Measurements from ENCODE around the gene UNC93A.
"Not testable (repeated sequence)": the region's sequence is repeated elsewhere in the genome, so short reads cannot be mapped to it uniquely, and the experiment has no call there.

The UNC93A gene

DNA sequence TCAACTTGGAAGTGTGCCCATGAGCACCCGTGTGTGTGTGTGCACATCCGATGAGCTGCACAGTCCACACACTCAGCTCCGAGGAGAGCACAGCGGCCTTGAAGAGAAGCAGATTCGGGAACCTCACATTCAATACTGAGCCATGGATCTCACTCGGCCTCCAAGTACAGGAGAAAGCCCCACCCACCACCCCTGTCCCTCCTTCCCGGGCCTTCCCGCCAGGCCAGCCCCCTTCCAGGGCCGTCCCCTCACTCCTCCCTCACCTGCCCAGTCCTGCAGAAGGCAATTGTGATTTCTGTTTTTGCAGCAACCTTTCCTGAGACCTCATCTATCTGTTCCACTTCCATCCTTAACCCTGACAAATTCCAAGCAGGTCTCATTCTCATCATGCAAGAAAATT lies 30.1 kb downstream of the UNC93A start:
- H3K27ac ChIP-seq (ENCODE audit: insufficient read depth in 1 of 2, low read depth in 1 of 2, low read length in 2 of 2, poor library complexity in 1 of 2, severe bottlenecking in 2 of 2); H3K4me1 ChIP-seq (ENCODE audit: control extremely low read depth in 1 of 4, control insufficient read depth in 4 of 4, insufficient read depth in 4 of 4, low read length in 3 of 4); H3K4me3 ChIP-seq (ENCODE audit: control insufficient read depth in 1 of 7, extremely low read depth in 1 of 7, insufficient read depth in 4 of 7, low read depth in 2 of 7, low read length in 6 of 7); DNase-seq; CTCF ChIA-PET; POLR2A ChIA-PET; H3K27me3 ChIP-seq (replicated peaks in 2 of 5; ENCODE audit: control insufficient read depth in 4 of 5, insufficient read depth in 5 of 5, low read length in 4 of 5); H3K36me3 ChIP-seq (ENCODE audit: control insufficient read depth in 4 of 4, insufficient read depth in 4 of 4, low read length in 3 of 4); H3K9me3 ChIP-seq (ENCODE audit: control extremely low read depth in 1 of 5, control insufficient read depth in 4 of 5, insufficient read depth in 2 of 5, low read depth in 1 of 5, low read length in 4 of 5): not testable (repeated sequence)
- 96% methylated on average over 5 of the region's 9 CpGs for WGBS (ENCODE audit: insufficient coverage)

GRCh38 chr6:167323111-167323510 lies 32.0 kb downstream of the UNC93A start:
- Histone ChIP-seq H3K27me3 (replicated peaks in 2 of 5; ENCODE audit: control insufficient read depth in 4 of 5, insufficient read depth in 5 of 5, low read length in 4 of 5) (peaks cover 0 to 3% (median 0%) of the 10 kb centered on the region in 5 experiments), H3K4me1 (ENCODE audit: control extremely low read depth in 1 of 4, control insufficient read depth in 4 of 4, insufficient read depth in 4 of 4, low read length in 3 of 4) (no peaks in the 10 kb centered on the region), H3K9me3 (ENCODE audit: control extremely low read depth in 1 of 5, control insufficient read depth in 4 of 5, insufficient read depth in 2 of 5, low read depth in 1 of 5, low read length in 4 of 5) (no peaks in the 10 kb centered on the region), H3K4me3 (ENCODE audit: control insufficient read depth in 1 of 7, extremely low read depth in 1 of 7, insufficient read depth in 4 of 7, low read depth in 2 of 7, low read length in 6 of 7) (no peak overlapping the region), H3K36me3 (ENCODE audit: control insufficient read depth in 4 of 4, insufficient read depth in 4 of 4, low read length in 3 of 4) (no peaks in the 10 kb centered on the region), H3K27ac (ENCODE audit: insufficient read depth in 1 of 2, low read depth in 1 of 2, low read length in 2 of 2, poor library complexity in 1 of 2, severe bottlenecking in 2 of 2) (no peak overlapping the region)
- ChIA-PET POLR2A (no interaction called here), CTCF (no interaction called here)
- DNase-seq: no peak
- 99% methylated on average over 7 of the region's 7 CpGs for WGBS (ENCODE audit: insufficient coverage)

GRCh38 chr6:167324111-167324510 lies 33.0 kb downstream of the UNC93A start:
- CTCF ChIA-PET: no interaction called here

DNA sequence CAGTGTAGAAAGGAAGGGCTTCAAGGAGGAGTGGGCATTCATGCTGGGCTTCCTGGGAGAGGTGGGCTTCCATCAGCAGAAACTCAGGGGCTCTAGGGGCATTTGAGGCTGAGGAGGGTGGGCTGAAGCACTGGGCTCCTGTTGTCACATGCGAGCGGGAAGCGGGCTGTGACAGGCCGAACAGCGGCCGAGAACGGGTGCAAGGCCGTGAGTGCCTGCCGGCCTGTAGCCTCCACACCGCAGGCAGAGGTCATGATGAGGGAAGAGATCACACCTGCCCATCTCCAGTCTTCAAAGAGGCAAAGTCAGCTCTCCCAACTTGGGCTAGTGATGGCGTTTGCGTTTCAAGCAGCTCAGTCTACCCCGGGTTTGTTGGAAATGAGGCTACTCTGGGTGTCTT lies 34.7 kb downstream of the UNC93A start:
- H3K27ac ChIP-seq (ENCODE audit: insufficient read depth in 1 of 2, low read depth in 1 of 2, low read length in 2 of 2, poor library complexity in 1 of 2, severe bottlenecking in 2 of 2): no peak overlapping the region
- DNase-seq: no peak
- peaks cover 0 to 3% (median 0%) of the 10 kb centered on the region in 5 experiments for H3K27me3 ChIP-seq (replicated peaks in 2 of 5; ENCODE audit: control insufficient read depth in 4 of 5, insufficient read depth in 5 of 5, low read length in 4 of 5)
- H3K9me3 ChIP-seq (ENCODE audit: control extremely low read depth in 1 of 5, control insufficient read depth in 4 of 5, insufficient read depth in 2 of 5, low read depth in 1 of 5, low read length in 4 of 5): no peaks in the 10 kb centered on the region
- no peaks in the 10 kb centered on the region for H3K4me1 ChIP-seq (ENCODE audit: control extremely low read depth in 1 of 4, control insufficient read depth in 4 of 4, insufficient read depth in 4 of 4, low read length in 3 of 4)
- ChIA-PET CTCF (no interaction called here), POLR2A (interaction anchor here (0.6 kb wide), 1 partner anchor 342 kb away, joined by 3 read pairs; no protein-coding TSS in a partner anchor)
- 99% methylated on average over 13 of the region's 13 CpGs for WGBS (ENCODE audit: insufficient coverage)
- no peak overlapping the region for H3K4me3 ChIP-seq (ENCODE audit: control insufficient read depth in 1 of 7, extremely low read depth in 1 of 7, insufficient read depth in 4 of 7, low read depth in 2 of 7, low read length in 6 of 7)
- no peaks in the 10 kb centered on the region for H3K36me3 ChIP-seq (ENCODE audit: control insufficient read depth in 4 of 4, insufficient read depth in 4 of 4, low read length in 3 of 4)

More at GRCh38 chr6:167324111-167324510, 33.0 kb downstream of the UNC93A start:
- H3K4me1 ChIP-seq (ENCODE audit: control extremely low read depth in 1 of 4, control insufficient read depth in 4 of 4, insufficient read depth in 4 of 4, low read length in 3 of 4): no peaks in the 10 kb centered on the region
- POLR2A ChIA-PET: no interaction called here
- no peak for DNase-seq
- no peaks in the 10 kb centered on the region for H3K9me3 ChIP-seq (ENCODE audit: control extremely low read depth in 1 of 5, control insufficient read depth in 4 of 5, insufficient read depth in 2 of 5, low read depth in 1 of 5, low read length in 4 of 5)
- H3K27me3 ChIP-seq (replicated peaks in 2 of 5; ENCODE audit: control insufficient read depth in 4 of 5, insufficient read depth in 5 of 5, low read length in 4 of 5): peaks cover 0 to 3% (median 0%) of the 10 kb centered on the region in 5 experiments
- no peak overlapping the region for H3K27ac ChIP-seq (ENCODE audit: insufficient read depth in 1 of 2, low read depth in 1 of 2, low read length in 2 of 2, poor library complexity in 1 of 2, severe bottlenecking in 2 of 2)
- no peak overlapping the region for H3K4me3 ChIP-seq (ENCODE audit: control insufficient read depth in 1 of 7, extremely low read depth in 1 of 7, insufficient read depth in 4 of 7, low read depth in 2 of 7, low read length in 6 of 7)
- WGBS (ENCODE audit: insufficient coverage): 97% methylated on average over 9 of the region's 10 CpGs
- no peaks in the 10 kb centered on the region for H3K36me3 ChIP-seq (ENCODE audit: control insufficient read depth in 4 of 4, insufficient read depth in 4 of 4, low read length in 3 of 4)

DNA sequence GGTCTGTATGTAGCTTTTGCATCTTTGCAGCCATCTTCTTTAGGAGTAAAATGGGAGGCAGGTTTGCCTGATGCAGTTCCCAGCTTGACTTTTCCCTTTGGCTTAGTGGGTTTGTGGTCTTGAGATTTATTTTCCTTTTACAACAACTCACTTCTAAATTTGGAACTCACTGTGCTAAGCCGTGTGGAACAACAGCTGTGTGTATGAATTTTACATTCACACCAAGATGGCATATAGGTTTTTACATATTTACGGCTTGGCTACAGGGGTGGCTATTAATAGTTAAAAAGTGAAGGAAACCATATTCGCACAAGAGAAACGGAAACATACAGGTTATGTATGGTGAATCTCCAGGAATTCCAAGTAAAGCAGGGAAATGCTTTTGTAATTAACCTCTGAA lies 36.3 kb downstream of the UNC93A start:
- 44% methylated on average over 3 of the region's 4 CpGs for WGBS (ENCODE audit: insufficient coverage)
- Histone ChIP-seq H3K27me3 (replicated peaks in 2 of 5; ENCODE audit: control insufficient read depth in 4 of 5, insufficient read depth in 5 of 5, low read length in 4 of 5) (peaks cover 0 to 5% (median 0%) of the 10 kb centered on the region in 5 experiments), H3K27ac (ENCODE audit: insufficient read depth in 1 of 2, low read depth in 1 of 2, low read length in 2 of 2, poor library complexity in 1 of 2, severe bottlenecking in 2 of 2) (no peak overlapping the region), H3K4me1 (ENCODE audit: control extremely low read depth in 1 of 4, control insufficient read depth in 4 of 4, insufficient read depth in 4 of 4, low read length in 3 of 4) (no peaks in the 10 kb centered on the region), H3K4me3 (ENCODE audit: control insufficient read depth in 1 of 7, extremely low read depth in 1 of 7, insufficient read depth in 4 of 7, low read depth in 2 of 7, low read length in 6 of 7) (no peak overlapping the region), H3K36me3 (ENCODE audit: control insufficient read depth in 4 of 4, insufficient read depth in 4 of 4, low read length in 3 of 4) (no peaks in the 10 kb centered on the region), H3K9me3 (ENCODE audit: control extremely low read depth in 1 of 5, control insufficient read depth in 4 of 5, insufficient read depth in 2 of 5, low read depth in 1 of 5, low read length in 4 of 5) (no peaks in the 10 kb centered on the region)
- DNase-seq: no peak
- ChIA-PET CTCF (no interaction called here), POLR2A (no interaction called here)

DNA sequence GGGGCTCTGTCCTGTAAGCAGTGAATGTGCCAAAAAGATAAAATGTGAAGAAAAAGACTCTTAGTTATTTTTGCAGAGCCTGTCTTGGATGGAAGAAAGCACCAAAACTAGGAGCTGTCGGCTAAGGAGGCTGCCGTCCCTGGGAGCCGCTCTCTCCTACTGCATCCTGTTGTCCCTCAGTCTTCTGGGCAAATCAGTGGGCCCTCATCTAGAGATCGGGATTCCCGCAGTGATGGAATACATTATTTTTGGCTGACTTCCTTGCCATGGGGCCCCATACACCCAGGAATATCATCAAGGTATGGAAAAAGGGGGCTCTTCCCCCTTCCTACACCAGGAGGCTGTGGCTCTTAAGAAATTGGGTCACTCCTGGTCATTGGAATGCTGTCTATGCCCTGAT lies 37.0 kb downstream of the UNC93A start:
- 94% methylated on average over 5 of the region's 5 CpGs for WGBS (ENCODE audit: insufficient coverage)
- no peak overlapping the region for H3K27ac ChIP-seq (ENCODE audit: insufficient read depth in 1 of 2, low read depth in 1 of 2, low read length in 2 of 2, poor library complexity in 1 of 2, severe bottlenecking in 2 of 2)
- CTCF ChIA-PET: interaction anchor here (0.9 kb wide), 1 partner anchor 11 kb away, joined by 3 read pairs; no protein-coding TSS in a partner anchor
- DNase-seq: no peak
- H3K9me3 ChIP-seq (ENCODE audit: control extremely low read depth in 1 of 5, control insufficient read depth in 4 of 5, insufficient read depth in 2 of 5, low read depth in 1 of 5, low read length in 4 of 5): no peaks in the 10 kb centered on the region
- POLR2A ChIA-PET: no interaction called here
- no peak overlapping the region for H3K4me3 ChIP-seq (ENCODE audit: control insufficient read depth in 1 of 7, extremely low read depth in 1 of 7, insufficient read depth in 4 of 7, low read depth in 2 of 7, low read length in 6 of 7)
- H3K4me1 ChIP-seq (ENCODE audit: control extremely low read depth in 1 of 4, control insufficient read depth in 4 of 4, insufficient read depth in 4 of 4, low read length in 3 of 4): no peaks in the 10 kb centered on the region
- peaks cover 0 to 5% (median 0%) of the 10 kb centered on the region in 5 experiments for H3K27me3 ChIP-seq (replicated peaks in 2 of 5; ENCODE audit: control insufficient read depth in 4 of 5, insufficient read depth in 5 of 5, low read length in 4 of 5)
- no peaks in the 10 kb centered on the region for H3K36me3 ChIP-seq (ENCODE audit: control insufficient read depth in 4 of 4, insufficient read depth in 4 of 4, low read length in 3 of 4)

DNA sequence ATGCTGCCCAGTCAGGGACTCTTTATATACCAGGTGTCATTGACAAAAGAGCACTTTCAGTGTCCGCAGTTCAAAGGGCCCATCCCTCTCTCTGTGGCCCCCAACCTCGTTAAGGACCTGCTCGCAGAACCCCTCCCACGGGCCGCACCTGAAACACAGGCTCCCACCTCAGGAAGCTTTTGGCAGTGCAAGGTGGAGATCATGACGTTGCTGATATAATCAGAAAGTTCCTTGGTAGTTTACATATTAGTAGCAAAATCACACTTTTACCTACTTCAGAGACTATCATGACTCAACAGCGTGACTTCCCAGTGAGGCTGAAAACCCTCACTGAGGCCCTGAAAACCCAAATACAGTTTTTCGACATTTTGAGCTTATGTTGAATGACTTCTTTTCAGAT lies 37.9 kb downstream of the UNC93A start:
- ChIA-PET POLR2A (no interaction called here), CTCF (interaction anchor here (0.9 to 1.2 kb wide), 2 partner anchors 12 to 22 kb away, joined by 3 read pairs; no protein-coding TSS in a partner anchor)
- no peaks in the 10 kb centered on the region for H3K36me3 ChIP-seq (ENCODE audit: control insufficient read depth in 4 of 4, insufficient read depth in 4 of 4, low read length in 3 of 4)
- no peak overlapping the region for H3K4me3 ChIP-seq (ENCODE audit: control insufficient read depth in 1 of 7, extremely low read depth in 1 of 7, insufficient read depth in 4 of 7, low read depth in 2 of 7, low read length in 6 of 7)
- no peaks in the 10 kb centered on the region for H3K4me1 ChIP-seq (ENCODE audit: control extremely low read depth in 1 of 4, control insufficient read depth in 4 of 4, insufficient read depth in 4 of 4, low read length in 3 of 4)
- H3K9me3 ChIP-seq (ENCODE audit: control extremely low read depth in 1 of 5, control insufficient read depth in 4 of 5, insufficient read depth in 2 of 5, low read depth in 1 of 5, low read length in 4 of 5): no peaks in the 10 kb centered on the region
- DNase-seq: no peak
- H3K27ac ChIP-seq (ENCODE audit: insufficient read depth in 1 of 2, low read depth in 1 of 2, low read length in 2 of 2, poor library complexity in 1 of 2, severe bottlenecking in 2 of 2): no peak overlapping the region
- H3K27me3 ChIP-seq (replicated peaks in 2 of 5; ENCODE audit: control insufficient read depth in 4 of 5, insufficient read depth in 5 of 5, low read length in 4 of 5): peaks cover 0 to 5% (median 0%) of the 10 kb centered on the region in 5 experiments
- 100% methylated on average over 4 of the region's 8 CpGs for WGBS (ENCODE audit: insufficient coverage)
